HG02970 (cell line): Measurements from ENCODE around the gene TBC1D24.
"Not testable (repeated sequence)": the region's sequence is repeated elsewhere in the genome, so short reads cannot be mapped to it uniquely, and the experiment has no call there.

Experiments used
- ATAC-seq: cut with Tn5 transposase; IDR thresholded peaks from one replicate; pipeline ENCODE4 v1.9.1; 2021; ENCODE audit warnings: mild to moderate bottlenecking, moderate library complexity, moderate number of reproducible peaks; ENCODE audit not compliant: unreplicated experiment, low FRiP score

The TBC1D24 gene

DNA sequence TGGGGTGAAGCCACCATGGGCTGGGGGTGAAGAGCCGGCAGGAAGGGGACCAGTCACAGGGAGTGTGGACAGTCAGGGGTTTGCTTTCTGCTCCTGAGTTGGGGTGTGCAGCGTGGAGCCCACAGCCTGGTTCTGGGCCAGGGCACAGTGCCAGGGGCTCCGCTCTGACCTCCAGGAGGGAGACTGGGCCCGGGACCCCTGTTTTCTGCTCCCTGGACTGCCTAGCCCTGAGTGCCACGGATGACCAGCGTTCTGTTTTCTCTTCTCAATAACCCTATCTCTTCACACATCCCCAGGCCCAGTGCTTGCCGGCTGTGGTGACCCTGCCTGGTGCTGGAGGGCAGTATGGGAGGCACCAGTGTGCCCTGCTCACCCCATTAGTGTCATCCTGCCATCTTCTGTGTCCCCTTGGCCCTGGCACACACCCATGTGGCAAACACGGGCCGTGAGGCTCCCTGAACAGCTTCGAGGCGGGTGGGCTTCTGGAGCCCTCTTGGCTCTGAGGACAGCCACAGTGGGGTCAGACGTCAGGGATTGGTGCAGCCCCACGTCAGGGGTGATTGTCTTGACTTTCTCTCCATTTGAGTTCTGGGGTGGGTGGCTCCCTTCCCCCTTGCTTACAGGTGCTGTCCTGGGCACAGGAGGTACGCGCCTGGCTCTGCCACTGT, 55.2 kb downstream of the TBC1D24 start:
- ATAC-seq: no peak

DNA sequence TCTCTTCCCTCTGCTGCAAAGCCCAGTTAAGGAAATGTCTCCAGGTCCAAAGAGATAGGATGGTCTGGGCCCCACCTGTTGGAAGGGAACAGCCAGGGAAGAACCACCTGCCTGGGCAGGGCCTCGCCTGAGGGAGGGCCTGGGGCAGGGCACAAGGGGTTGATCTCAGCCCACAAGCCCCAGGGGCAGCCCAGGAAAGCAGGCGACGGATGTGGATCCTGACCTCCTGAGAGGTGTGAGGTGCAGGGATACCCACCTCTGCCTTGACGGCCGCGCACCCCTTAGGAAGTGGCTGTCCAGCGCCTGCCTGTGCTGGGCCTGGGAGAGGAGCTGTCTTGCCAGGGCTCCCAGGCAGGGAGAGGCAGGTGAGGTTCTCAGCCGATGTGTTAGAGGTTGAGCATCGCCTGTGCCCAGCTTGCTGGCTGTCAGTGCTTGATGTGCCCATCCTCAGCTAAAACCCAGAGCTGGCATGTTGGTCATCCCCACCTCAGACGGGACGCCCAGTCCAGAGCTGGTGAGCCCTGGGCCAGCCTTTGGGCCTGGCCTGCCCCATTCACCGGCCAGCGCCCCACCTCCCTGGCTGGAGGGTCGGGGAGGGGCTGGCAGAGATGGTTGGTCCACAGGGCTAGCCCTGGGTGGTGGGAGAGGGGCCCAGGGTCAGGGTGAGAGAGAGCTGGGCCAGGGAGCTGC, 55.8 kb downstream of the TBC1D24 start:
- no peak for ATAC-seq

DNA sequence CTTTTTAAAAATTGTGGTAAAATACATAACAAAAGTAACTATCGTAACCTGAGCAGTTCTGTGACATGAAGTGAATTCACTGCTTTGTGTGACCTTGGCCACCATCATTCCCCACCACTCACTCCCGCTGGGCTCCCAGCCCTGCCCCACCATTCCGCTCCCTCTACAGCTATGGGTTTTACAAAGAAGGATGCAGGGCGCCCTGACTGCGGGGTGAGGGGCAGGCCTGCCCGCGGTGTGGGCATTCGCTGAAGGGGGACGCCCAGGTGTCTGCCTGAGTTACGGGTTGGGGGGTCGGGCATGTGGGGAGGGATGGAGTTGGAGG, 56.4 kb downstream of the TBC1D24 start, which contains the start of gene CEMP1:
Gene CEMP1 (minus strand): TSS at position 38 of the 325 bp plus-strand sequence. CDS start 335 bp downstream, outside the sequence.
- peak; percentile 5 for ATAC-seq

DNA sequence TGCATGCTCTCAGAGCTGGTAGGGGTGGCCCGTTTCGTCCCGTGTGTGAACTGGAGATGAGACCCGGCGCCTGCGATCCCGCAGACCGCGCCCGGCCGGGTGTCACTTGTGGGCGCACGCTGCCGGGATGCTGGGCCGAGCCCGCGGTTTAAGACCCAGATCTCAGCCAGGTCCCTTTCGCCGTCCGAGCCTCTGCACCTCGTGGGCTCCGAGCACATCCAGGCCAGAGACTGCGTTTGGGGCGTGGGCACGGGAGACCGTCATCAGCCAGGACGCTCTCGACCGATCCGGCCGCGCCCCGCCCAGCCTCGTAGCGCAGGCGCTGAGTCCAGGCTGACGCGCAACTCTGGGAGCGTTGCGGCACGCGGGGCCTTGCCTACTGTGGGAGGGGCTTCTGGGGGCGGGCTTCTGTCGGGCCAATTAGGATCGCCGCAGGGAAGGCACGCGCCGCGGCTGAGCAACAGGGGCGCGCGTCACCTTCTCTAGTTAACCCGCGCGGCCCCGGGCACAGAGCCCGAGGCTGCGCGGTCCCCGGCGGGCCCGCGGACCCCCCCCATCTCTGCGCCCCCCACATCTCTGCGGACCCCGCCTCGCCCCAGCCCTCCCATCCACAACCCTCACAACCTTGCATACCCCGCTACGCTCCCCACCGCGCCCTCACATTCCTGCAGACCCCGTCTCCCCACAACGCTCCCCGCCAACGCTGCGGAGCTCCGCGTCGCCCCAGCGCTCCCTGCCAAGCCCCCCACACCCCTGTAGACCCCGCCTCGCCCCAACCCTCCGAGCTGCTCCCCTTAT, 57.0 kb downstream of the TBC1D24 start:
- ATAC-seq: peak; percentile 80

DNA sequence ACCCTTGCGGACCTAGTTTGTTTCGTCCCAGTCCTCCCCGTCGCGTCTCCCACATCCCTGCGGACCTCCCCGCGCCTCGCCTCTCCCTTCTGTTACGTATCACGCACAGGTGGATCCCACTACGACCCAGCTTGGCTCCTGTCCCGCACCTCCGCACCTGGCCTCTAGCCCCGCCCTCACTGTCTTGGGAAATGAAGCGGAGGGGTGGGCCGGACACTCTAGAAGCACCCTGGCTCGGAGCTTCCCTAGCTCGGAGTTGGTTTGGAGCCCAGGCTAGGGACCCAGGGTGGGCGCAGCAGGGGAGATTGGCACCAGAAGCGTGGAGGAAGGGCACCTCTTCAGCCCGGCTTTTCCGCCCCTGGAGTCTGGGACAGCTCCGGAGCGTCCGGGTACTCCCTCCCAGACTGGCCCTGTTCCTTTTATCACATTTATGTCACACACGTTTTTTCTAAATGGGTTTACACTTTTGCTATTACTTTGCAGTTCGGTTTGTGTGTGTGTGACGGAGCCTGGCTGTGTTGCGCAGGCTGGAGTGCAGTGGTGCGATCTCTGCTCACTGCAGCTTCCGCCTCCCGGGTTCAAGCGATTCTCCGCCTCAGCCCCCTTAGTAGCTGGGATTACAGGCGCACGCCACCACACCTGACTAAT, 57.7 kb downstream of the TBC1D24 start:
- ATAC-seq: no peak

DNA sequence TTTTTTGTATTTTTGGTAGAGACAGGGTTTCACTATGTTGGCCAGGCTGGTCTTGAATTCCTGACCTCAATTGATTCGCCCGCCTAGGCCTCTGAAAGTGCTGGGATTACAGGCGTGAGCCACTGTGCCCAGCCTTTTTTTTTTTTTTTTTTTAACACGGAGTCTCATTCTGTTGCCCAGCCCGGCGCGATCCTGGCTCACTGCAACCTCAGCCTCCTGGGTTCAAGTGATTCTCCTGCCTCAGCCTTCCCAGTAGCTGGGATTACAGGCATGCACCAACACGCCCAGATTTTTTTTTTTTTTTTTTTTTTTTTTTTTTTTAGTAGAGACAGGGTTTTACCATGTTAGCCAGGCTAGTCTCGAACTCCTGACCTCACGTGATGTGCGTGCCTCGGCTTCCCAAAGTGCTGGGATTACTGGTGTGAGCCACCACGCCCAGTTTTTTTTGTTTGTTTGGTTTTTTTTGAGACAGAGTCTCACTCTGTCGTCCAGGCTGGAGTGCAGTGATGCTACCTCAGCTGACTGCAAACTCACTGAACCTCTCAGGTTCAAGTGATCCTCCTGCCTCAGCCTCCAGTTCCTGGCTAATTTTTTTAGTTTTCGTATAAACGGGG, 58.3 kb downstream of the TBC1D24 start:
- not testable (repeated sequence) for ATAC-seq

DNA sequence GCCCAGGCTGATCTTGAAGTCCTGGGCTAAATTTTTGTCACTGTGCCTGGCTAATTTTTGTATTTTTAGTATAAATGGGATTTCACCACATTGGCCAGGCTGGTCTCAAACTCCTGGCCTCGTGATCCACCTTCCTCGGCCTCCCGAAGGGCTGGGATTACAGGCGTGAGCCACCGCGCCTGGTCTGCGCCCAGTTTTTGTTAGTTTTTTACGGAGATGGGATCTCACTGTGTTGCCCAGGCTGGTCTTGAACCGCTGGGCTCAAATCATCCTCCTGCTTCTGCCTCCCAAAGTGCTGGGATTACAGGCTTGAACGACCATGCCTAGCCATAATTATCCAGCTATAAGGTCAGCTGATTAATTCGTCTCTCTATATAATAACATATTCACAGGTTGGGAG, 59.0 kb downstream of the TBC1D24 start:
- no peak for ATAC-seq

DNA sequence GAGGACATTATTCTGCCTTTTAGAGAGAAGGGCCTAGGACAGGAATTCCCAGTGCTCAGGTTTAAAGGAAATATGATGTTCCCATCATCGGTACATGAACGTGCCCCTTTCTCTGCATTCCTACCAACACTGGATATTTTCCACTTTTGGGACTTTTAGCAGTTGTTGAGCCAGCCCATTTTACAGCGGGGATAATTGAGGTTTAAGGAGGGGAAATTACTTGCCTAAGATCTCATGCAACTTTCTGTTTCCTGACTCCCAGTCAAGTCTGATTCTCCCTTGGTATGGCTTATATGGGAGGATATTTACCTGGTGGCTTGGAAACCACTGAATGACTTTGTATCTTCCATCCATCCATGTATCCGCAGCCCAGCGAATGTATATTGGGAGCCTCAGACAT, 59.4 kb downstream of the TBC1D24 start:
- not testable (repeated sequence) for ATAC-seq

DNA sequence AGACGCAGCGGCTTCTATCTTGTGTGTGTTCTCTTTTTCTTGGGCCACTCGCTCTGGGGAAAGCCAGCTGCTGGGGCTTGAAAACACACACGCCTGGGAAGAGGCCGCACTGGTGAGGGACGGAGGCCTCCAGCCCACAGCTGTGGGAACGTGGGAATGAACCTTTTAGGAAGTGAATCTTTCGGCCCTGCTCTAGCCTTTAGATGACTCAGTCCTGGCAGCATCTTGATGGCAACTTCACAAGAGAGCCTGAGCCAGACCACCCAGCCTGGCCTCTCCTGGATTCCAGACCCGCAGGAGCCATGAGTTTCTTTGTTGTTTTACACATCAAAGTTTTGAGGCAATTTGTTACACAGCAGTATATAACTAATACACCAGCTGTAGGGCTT, 60.7 kb downstream of the TBC1D24 start:
- no peak for ATAC-seq

DNA sequence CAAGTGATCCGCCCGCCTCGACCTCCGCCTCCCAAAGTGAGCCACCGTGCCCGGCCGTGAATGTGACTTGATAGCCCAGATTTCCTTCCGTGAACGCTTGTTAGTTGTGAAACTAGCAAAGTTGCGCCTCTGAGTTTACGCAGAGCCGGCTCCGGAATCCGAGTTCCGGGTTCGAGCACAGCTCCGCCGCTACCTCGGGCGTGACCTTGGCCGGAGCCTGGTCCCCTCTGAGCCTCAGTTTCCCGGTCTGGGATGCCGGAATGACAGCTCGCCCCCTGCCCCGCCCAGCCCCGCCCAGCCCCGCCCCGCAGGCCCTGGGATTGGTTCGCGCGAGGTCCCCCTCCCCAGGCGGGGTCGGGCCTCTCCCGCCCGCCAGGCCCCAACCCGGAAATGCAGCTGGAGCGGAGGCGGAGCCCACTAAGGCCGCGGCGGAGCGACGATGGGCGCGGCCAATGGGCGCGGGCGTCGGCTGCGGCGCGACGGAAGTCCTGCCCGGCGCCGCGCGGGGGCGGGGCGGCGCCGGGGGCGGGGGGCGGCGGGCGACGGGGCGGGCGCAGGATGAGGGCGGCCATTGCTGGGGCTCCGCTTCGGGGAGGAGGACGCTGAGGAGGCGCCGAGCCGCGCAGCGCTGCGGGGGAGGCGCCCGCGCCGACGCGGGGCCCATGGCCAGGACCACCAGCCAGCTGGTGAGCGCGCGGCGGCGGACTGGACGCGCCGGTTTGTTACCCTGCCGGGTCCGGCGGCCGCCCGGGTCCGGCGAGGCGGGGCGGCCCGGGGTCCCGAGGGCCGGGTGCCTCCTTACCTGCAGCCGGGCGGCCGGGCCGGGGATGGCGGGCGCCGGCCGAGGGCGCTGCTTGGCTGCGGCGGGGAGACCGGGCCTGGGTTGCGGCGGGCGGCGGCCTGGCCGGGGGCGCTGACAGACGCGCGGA, 62.8 kb downstream of the TBC1D24 start, which contains the start of gene PDPK1:
Gene PDPK1 (plus strand): TSS at position 571 of the 929 bp plus-strand sequence. CDS start 92 bp downstream, at position 663.
- peak; percentile 85 for ATAC-seq

DNA sequence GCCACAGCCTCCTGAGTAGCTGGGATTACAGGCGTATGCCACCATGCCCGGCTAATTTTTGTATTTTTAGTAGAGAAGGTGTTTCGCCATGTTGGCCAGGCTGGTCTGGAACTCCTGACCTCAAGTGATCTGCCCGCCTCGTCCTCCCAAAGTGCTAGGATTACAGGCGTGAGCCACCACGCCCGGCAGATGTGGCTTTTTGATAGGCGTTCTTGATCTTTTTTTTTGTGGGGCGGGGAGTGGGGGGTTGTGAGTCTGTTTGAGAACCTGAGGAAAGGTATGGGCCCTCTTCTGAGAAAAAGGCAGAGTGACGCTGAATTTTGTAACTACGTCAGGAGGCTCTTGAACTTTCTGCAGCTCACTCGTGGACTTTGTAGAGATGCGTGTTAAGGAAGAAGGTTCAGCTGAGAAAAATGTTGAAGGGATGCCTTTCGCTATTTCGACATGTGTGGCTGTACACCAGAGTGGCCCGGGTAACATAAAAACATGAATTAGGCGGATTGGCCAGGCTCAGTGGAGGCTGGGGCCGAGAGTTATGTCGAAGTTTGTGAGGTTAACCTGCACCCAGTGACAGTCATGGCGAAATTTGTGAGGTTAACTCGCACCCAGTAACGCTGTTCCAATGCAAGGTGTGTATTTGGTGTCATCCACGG, 64.4 kb downstream of the TBC1D24 start:
- not testable (repeated sequence) for ATAC-seq

DNA sequence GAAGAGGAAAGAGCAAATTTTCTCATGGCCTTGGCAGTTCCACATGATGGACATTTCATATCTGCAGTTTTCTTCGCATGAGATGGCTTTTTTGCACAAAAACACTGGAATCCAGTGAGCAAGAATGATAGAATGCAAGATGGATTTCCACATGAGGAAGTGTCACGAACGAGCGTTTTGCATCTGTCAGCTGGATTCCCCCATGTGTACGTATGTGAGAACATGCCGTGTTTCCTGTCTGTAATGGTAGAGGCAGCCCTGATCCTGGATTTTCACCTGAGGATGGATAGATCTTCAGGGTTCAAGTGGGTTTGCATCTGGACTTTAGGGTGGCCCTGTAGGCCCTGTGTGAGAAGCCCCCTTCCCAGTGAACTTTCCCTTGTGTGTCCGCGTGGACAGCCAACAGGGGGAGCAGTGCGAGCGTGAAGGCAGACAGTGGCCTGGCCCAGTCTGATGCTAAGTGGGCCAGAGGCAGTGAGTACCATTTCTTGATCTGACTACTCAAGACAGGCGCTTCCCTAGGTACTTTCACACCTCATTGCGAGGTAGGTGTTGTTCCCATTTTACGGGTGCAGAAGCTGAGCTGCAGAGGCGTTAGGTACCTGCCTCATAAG, 65.0 kb downstream of the TBC1D24 start:
- ATAC-seq: not testable (repeated sequence)

DNA sequence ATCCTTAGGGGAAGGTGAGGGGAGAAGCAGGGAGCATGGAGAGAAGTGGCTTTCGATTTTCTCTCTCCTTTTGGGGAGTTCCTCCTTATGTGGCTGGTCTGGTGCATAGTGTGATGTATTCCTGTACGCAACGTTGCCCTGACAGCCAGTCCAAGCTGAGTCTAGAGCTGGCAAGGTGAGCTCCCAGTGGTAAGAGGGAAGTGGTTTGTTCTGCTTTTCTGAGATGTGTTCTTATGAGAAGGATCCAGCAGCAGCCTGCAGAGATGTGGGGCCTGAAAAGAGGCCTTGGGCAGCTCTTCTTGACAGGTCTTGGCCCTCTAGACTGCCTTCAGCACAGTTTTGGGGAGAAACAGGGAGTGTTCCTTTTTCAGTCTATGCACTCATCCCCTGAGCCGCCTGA, 66.0 kb downstream of the TBC1D24 start:
- ATAC-seq: not testable (repeated sequence)

DNA sequence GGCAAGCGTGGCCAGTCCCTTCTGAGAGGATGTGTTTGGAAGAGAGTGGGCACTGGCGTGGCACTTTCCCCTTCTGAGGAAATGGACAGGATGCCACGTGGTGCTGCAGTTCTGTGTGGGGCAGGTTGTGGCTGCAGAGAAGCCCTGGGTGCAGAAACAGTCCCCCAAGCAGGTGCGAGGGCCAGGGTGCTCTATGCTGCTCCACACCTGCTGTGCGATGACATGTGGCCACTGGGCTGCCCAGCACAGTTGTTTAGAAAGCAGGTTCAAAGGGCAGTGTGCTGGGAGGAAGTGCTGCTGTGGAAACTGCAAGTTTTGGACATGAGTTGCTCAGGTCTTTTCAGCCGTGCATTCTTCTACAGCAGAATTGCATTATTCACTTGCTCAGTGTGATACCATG, 66.5 kb downstream of the TBC1D24 start:
- ATAC-seq: not testable (repeated sequence)

DNA sequence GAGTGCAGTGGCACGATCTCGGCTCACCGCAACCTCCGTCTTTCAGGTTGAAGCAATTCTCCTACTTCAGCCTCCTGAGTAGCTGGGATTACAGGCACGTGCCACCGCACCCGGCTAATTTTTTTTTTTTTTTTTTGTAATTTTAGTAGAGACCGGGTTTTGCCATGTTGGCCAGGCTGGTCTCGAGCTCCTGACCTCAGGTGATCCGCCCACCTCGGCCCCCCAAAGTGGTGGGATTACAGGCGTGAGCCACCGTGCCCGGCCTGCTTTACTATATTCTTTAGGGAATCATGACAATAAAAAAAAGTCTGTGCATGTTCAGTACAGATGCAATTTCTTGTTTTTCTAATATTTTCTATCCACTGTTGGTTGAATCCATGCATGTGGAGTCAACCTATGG, 68.8 kb downstream of the TBC1D24 start:
- not testable (repeated sequence) for ATAC-seq

DNA sequence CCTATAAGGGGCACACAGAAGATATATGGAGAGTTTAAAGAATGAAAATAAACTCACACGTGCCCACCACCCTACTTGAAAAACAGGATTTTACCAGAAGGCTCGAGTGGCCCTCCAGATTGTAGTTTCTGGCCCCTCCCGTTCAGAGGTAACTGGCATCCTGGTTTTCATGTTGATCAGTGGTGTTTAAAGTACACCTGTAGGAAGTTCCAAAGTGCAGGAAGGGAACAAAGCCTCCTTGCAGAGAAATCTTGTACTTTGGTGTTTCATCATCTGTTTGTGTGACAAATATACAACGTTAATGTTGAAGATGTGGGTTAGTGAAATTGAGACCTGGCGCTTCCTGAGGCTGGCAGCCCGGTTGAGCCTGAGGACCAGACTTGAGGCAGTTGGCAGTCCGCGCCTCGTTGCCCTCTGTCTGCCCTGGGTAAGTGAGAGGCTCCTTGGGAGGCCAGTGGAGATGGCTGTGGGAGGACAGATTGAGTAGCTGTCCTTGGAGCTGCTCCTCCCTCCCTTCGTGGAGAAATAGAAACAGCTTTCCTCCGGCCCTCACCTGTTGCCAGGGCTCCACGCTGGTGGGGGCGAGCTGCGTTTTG, 75.5 kb downstream of the TBC1D24 start:
- ATAC-seq: not testable (repeated sequence)

DNA sequence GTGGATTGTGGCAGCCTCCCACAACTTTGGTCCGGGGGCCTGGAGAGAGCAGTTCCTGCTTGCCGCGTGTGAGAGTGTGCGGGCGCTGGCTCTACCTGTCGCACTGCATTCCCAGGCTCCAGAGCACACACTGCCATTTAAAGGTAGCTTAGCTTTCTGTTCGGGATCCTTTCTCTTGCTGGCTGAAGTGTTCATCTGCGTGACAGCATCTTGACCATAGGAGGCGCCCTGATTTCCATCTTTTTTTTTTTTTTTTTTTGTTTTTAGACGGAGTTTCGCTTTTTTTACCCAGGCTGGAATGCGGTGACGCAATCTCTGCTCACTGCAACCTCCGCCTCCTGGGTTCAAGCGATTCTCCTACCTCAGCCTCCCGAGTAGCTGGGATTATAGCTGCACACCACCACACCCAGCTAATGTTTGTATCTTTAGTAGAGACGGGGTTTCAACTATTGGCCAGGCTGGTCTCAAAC, 76.5 kb downstream of the TBC1D24 start:
- not testable (repeated sequence) for ATAC-seq
